ENCODE measurements around the gene HIF3A.

DNA sequence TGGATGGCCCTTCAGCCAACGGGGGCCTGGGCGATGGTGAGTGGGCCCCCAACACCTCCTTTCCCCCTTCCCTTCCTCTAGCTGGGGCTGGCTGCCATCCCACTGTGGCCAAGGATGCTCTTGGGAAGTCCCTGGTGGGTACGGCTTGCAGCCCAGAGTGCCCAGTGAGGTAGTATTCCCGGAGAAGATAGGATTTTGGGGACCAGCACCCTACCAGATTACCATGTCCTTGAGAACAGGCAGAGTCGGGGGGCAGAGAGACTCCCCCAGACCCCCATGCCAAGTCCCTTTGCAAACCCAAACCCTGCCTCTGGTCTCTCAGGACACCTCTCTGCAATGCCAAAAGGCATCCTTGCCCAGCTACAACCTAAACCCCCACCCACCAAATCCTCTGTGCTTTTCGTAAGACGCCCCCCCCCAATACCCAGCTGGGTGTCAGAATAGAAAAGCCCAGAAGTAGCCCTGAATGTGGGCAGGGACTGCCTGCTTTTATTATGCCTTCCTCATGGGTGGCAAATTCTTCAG, 1.7 kb downstream of the HIF3A start:
- TF ChIP-seq, protein P1, sequence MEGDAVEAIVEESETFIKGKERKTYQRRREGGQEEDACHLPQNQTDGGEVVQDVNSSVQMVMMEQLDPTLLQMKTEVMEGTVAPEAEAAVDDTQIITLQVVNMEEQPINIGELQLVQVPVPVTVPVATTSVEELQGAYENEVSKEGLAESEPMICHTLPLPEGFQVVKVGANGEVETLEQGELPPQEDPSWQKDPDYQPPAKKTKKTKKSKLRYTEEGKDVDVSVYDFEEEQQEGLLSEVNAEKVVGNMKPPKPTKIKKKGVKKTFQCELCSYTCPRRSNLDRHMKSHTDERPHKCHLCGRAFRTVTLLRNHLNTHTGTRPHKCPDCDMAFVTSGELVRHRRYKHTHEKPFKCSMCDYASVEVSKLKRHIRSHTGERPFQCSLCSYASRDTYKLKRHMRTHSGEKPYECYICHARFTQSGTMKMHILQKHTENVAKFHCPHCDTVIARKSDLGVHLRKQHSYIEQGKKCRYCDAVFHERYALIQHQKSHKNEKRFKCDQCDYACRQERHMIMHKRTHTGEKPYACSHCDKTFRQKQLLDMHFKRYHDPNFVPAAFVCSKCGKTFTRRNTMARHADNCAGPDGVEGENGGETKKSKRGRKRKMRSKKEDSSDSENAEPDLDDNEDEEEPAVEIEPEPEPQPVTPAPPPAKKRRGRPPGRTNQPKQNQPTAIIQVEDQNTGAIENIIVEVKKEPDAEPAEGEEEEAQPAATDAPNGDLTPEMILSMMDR (IDR thresholded peaks at IDR 0.05) = no peak
- no peak for TF ChIP-seq POLR2A (IDR thresholded peaks at IDR 0.05)

Measured in heart left ventricle (tissue), 13 donors.